Thoracic aorta (tissue), 2 donors: ENCODE measurements around the gene GMPPA. TPM values are rescaled to one million over a fixed set of nuclear protein-coding genes. Genes with fewer than 3 reads are reported as not detected.
A peak's percentile ranks its signal among the peaks of the same experiment; 100 is the strongest.

Experiments
- ATAC-seq: fragments of 150-250 bp; one replicate; pipeline ENCODE4 v1.8.0; 2017; ENCODE audit warnings: low read depth; ENCODE audit not compliant: insufficient number of reproducible peaks, low FRiP score
- DNase-seq: peaks from one replicate; pipeline ENCODE4 v3.0.0-alpha.2; 2020; ENCODE audit warnings: low spot score
- H3K27ac ChIP-seq, 2 donors: fragments of 200-600 bp; sonication (generic); 1 replicate in 1 of 2; 2 replicates in 1 of 2; pipeline ENCODE4 v1.5.1; 2016; ENCODE audit warnings: mild to moderate bottlenecking in 2 of 2, moderate library complexity in 2 of 2
- H3K27me3 ChIP-seq: fragments of 200-600 bp; sonication (generic); replicated peaks from 2 replicates; pipeline ENCODE4 v1.6.0; 2016; ENCODE audit warnings: mild to moderate bottlenecking; ENCODE audit not compliant: insufficient read depth
- H3K36me3 ChIP-seq: fragments of 200-600 bp; sonication (generic); one replicate; pipeline ENCODE4 v1.5.1; 2016
- H3K4me1 ChIP-seq, 2 donors: fragments of 200-600 bp; sonication (generic); 1 replicate in 1 of 2; 2 replicates in 1 of 2; pipeline versions ENCODE4 v1.5.1 to v1.6.0; 2016; ENCODE audit warnings: low read depth in 2 of 2, mild to moderate bottlenecking in 1 of 2; ENCODE audit not compliant: control insufficient read depth in 1 of 2
- H3K4me3 ChIP-seq: fragments of 200-600 bp; sonication (generic); 2 replicates; pipeline ENCODE4 v1.5.1; 2016; ENCODE audit warnings: mild to moderate bottlenecking
- H3K9me3 ChIP-seq: fragments of 200-600 bp; sonication (generic); 2 replicates; pipeline ENCODE4 v1.5.1; 2016
- total RNA-seq, 2 donors: library from RNA; depleted of rRNA; stranded (reverse); fragments of >200 nt; gene quantifications; one replicate each; pipeline versions ENCODE4 v1.1.0 to v1.2.3, GENCODE V29; 2016
- TF ChIP-seq, protein P1 (sequence below): fragments of 200-600 bp; sonication (generic); IDR thresholded peaks from one replicate; pipeline ENCODE4 v1.5.1; 2019; ENCODE audit warnings: antibody characterized with exemption

GMPPA gene
- total RNA-seq, 2 donors from 2014 or later = 30.5 to 56.5 TPM

GRCh38 chr2:219464286-219465032 lies 34.2 kb upstream of the GMPPA start:
- peak overlapping the region; percentile 62 to 99 for H3K27ac ChIP-seq
- H3K27me3 ChIP-seq = no peaks in the 10 kb centered on the region
- no peak overlapping the region for H3K4me3 ChIP-seq
- H3K4me1 ChIP-seq = peaks cover 21 to 94% of the 10 kb centered on the region in 2 donors
- ATAC-seq (no peak), DNase-seq (no peak)
- TF ChIP-seq, protein P1, sequence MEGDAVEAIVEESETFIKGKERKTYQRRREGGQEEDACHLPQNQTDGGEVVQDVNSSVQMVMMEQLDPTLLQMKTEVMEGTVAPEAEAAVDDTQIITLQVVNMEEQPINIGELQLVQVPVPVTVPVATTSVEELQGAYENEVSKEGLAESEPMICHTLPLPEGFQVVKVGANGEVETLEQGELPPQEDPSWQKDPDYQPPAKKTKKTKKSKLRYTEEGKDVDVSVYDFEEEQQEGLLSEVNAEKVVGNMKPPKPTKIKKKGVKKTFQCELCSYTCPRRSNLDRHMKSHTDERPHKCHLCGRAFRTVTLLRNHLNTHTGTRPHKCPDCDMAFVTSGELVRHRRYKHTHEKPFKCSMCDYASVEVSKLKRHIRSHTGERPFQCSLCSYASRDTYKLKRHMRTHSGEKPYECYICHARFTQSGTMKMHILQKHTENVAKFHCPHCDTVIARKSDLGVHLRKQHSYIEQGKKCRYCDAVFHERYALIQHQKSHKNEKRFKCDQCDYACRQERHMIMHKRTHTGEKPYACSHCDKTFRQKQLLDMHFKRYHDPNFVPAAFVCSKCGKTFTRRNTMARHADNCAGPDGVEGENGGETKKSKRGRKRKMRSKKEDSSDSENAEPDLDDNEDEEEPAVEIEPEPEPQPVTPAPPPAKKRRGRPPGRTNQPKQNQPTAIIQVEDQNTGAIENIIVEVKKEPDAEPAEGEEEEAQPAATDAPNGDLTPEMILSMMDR = no peak
- H3K36me3 ChIP-seq = peaks cover 73% of the 10 kb centered on the region
- no peaks in the 10 kb centered on the region for H3K9me3 ChIP-seq

- no peaks in the 10 kb centered on the region for H3K9me3 ChIP-seq
- TF ChIP-seq, protein P1 = no peak
- H3K36me3 ChIP-seq = peaks cover 87% of the 10 kb centered on the region
- peaks cover 15 to 90% of the 10 kb centered on the region in 2 donors for H3K4me1 ChIP-seq
- ATAC-seq = no peak
- no peak for DNase-seq
- no peaks in the 10 kb centered on the region for H3K27me3 ChIP-seq
- H3K27ac ChIP-seq = peak overlapping the region; percentile 62 to 99
- no peak overlapping the region for H3K4me3 ChIP-seq
These were observed 32.8 kb upstream of the GMPPA start for GRCh38 chr2:219465659-219466561.

DNA sequence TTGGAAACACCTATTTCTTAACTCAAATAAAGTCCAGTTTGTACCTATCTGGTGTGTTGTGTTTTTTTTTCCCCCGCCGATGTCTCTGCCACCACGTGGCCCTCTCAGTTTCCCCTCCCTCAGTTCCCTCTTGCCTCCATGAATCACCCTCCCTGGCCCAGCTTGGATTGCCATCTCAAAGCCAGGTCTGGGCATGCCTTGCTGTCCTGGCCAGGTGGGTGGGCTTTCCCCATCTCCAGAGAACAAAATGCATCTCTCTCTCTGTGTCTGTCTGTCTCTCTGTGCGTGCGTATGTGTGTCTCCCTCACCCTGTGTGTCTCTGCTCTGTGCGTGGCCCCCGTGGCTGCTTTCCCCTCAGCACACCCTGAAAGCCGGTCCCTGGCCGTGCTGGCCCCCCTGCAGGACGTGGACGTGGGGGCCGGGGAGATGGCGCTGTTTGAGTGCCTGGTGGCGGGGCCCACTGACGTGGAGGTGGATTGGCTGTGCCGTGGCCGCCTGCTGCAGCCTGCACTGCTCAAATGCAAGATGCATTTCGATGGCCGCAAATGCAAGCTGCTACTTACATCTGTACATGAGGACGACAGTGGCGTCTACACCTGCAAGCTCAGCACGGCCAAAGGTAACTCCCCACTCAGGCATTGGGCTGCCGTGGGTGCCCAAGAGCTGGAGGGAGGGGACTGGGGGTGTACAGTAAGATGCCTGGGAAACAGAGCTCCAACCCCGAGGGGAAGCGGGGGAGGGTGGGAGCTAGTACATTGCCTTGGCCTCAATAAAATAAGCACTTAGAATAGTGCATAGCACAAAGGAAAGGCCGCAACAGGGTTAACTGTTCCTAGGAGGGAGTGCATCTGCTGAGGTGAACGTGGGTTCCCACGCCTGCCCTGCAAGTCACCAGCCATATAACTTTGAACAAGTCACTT lies 31.6 kb upstream of the GMPPA start:
- TF ChIP-seq, protein P1 = no peak
- Histone ChIP-seq H3K27me3 (no peaks in the 10 kb centered on the region), H3K4me1 (peaks cover 15 to 78% of the 10 kb centered on the region in 2 donors), H3K36me3 (peaks cover 92% of the 10 kb centered on the region), H3K9me3 (no peaks in the 10 kb centered on the region), H3K27ac (peak overlapping the region; percentile 46 to 63), H3K4me3 (no peak overlapping the region)
- DNase-seq = no peak
- no peak for ATAC-seq

GRCh38 chr2:219467736-219468075 lies 31.0 kb upstream of the GMPPA start:
- Histone ChIP-seq H3K9me3 (no peaks in the 10 kb centered on the region), H3K27me3 (no peaks in the 10 kb centered on the region), H3K4me1 (peaks cover 15 to 72% of the 10 kb centered on the region in 2 donors), H3K27ac (peak overlapping the region; percentile 46 to 63), H3K36me3 (peaks cover 92% of the 10 kb centered on the region), H3K4me3 (no peak overlapping the region)
- ATAC-seq (no peak), DNase-seq (no peak)
- TF ChIP-seq, protein P1 = no peak
